CD4-positive, alpha-beta T cell treated with Interleukin-4 for 4 hours (primary cell): ENCODE data around the gene LSM3.

Source experiments
- DNase-seq: peaks from one replicate; pipeline ENCODE4 v3.0.0-alpha.2; 2020

LSM3 gene

GRCh38 chr3:14143271-14144225 is 35.1 kb upstream of the LSM3 start:
- peak; percentile 32 for DNase-seq

GRCh38 chr3:14144423-14145075 is 34.1 kb upstream of the LSM3 start:
- peak; percentile 99 for DNase-seq

DNA sequence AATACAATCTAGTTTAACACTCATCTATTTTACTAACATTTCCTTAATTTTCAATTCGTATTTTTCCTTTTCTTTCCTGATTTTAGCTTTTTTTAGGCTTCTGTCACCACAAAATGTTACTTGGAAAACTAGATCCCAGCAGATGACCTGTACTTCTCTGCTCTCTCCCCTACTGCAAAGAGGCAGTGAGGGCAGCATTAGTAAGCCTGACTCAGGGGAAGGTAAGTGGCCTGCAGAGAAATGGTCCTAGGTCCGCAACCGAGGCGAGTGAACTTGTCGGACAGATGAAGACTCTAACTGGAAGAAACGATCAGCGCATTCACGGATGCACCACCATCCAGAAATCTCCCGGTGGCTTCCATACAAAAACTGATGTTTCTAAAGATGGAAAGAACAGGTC is 33.4 kb upstream of the LSM3 start:
- no peak for DNase-seq

DNA sequence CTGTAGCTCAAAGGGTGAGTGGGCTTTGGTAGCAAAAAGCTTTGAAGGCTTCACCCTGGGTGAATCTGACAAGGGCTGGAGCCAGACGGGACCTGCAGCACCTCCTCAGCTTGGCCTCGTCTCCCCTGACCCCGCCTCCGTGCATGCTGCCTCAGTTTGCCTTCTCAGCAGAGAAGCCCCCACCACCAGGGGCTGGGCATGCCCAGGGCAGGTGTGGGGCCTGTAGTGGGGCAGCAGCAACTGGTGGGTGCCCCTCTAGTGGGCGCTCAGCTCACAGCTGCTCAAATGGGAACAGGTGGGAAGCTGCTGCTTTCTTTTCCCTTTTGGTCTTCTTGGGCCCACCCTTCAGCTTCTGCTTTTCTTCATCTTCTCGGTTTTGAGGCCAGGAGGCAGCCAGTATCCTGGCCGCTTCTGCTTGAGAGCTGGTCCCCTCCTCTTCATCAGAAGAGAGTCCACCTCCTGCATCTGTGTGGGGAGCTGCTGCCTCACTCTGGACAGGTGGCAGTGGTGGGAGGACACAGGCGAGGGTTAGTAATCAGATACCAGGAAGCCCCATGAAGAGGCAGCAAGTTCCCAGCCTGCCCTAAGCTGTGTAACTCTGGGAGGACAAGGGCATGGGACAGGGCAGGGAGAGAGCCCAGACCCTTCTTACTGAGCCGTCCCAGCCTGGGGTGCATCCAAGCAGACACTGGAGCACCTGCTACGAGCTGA is 32.8 kb upstream of the LSM3 start:
- DNase-seq = no peak

GRCh38 chr3:14146381-14147065 is 32.1 kb upstream of the LSM3 start:
- no peak for DNase-seq

- DNase-seq = no peak
Observed at GRCh38 chr3:14147066-14147435, 31.6 kb upstream of the LSM3 start.

DNA sequence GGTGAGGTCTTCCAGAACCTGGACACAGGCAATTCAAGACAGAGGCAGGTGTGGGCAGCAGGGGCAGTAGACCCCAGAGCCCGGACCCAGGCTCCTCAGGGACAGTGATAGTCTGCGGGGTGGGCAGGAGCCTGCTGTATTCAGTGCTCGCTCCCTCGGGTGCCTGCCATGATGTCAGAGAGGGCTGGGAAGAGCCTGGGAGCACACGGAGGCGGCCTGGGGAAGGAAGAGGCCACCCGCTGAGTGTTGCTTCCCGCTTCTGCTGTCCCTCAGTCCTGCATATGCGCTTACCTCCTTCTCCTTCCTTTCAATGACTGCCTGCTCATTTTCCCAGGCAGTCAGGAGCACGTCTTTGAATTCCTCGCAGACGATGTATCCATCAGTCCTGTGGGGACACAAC is 31.0 kb upstream of the LSM3 start:
- no peak for DNase-seq

DNA sequence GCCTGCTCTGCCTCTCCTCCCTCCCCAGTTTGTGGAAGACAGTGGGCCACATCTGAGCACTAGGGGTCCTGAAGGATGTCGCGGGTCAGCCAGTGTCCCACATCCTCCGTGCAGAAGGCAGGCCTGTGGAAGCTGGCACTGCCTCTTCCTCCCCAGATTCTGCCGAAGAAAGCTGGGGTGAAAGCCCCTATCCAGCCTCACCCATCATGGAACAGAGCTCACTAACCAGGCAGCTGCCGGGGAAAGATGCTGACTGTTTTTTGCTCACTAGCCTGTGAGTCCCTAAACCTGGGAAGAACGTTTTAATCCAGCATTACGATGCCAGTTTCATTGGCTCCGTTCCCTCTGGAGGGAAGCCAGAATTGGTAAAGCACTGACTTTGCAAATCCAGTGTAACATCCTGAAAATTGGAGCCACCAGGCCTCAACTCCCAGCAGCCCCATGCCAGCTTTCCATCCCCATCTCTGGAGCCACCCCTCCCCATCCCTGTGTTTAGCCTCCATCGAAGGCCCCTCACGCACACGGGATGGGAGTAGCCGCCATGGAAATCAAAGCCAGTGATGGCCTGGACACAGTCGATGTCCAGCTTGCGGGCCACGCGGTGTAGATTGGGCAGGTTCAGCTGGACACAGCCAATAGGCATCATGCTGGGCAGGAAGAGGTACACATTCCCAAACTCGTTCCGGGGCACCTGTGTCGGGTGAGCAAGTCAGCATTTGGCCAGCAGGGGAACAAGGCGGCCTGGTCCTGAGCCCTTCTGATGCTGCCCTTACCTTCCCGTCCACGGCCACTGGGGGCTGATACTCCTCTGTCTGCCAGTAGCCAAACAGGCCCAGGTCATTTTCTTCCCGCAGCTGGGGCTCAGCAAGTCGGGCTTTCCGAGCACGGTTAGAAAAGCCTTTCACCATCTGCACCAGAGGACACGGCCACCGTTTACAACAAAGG is 30.3 kb upstream of the LSM3 start:
- no peak for DNase-seq

- DNase-seq = no peak
Observed at GRCh38 chr3:14150078-14150477, 28.5 kb upstream of the LSM3 start.

DNA sequence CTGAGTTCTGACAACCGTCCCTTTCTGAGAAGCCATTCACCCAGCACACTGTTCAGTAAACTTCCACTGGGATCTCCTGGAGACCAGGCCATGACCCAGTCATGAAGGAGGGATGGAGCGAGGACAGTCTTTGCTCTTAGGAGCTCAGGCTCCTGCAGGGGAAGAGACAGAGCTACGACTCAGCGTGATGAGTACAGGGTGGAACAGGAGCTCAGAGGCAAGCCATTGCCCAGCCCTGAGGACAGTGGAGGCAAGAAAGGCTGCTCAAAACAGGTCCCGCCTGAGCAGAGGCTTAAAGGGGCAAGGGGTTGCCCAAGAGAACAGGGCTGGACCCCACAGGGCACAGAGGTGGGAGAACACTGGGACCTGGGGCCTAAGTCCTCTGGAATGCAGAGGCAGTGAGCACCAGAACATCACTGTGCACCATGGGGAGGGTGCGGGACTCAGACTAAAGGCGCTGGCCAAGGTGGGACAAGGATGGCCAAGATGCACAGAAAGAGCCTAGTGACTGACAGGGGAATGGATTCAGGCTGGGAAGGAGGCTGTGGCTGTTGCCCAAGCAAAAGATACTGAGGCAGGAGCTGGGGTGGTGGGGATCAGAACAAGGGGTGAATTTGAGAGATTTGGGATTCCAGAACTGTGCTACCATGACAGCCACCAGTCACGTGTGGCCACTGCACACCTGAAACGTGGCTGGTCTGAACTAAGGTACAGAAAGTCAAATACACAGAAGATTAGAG is 28.0 kb upstream of the LSM3 start:
- DNase-seq = no peak

- DNase-seq = no peak
Observed at GRCh38 chr3:14151471-14152083, 27.0 kb upstream of the LSM3 start.

DNA sequence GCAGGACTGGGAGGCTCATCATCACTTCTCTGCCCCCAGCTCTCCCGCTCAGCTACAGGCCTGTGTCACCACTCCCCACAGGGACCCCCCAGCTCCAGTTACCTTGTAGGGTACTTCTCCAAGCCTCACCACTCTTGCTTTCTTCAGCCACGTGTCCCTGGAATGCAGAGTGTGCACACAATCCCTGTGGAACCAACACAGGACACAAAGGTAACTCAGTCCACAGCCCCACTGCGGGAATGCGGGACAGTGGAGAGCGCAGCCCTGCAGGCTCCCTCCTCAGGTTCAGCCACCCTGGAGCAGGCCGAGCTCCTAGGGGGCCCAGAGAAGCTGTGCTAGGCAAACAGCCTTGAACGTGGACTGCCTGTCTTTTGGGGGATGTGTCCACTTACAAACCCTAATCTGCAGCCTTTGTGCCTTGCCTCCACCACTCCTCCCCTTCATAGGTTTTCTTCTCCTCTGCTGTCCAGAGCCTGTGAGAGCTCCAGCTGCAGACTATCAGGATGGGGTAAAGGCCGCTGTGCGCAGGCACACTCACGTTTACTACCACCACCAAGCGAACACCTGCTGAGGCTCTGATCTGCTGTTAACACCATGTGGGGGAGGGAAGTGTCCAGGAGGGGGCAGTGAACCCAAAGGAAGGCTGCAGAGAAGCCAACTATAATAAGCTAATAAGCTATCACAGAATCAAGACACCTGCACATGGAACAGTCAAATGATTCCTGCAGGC is 26.2 kb upstream of the LSM3 start:
- peak; percentile 23 for DNase-seq

DNA sequence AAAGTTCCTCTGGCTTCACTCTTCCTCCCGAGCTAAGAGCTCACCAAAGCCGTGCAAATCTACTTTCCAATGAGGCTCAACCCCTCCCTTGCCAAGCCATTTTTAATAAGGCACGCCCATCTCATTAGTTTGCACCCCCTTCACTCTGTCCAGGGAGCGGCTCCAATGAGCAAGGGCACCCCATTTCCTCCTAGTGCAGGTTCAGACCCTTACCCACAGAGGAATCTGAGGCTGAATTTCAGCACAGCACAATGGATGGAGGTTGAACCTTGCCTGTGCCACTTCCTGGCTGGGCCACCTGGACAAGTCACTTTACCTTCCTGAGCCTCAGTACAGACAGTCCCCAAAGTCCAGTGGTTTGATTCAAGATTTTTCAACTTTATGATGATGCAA is 25.7 kb upstream of the LSM3 start:
- DNase-seq = no peak

DNA sequence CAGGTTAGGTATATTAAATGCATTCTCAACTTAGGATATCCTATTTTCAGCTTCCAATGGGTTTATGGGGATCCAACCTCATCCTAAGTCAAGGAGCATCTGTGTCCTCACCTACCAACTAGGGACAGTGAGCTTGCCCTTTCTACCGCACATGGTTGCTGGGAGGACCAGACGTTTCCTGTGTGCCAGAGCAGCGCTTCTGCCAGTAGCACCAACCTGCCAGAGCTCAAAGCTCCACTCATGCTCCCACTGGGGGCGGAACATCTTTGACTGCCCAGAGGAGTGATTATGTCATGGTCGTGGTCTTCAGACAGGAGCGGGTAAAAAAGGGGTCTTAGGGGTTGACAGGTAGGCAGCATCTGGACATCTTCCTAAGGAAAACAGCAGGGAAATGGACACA is 25.0 kb upstream of the LSM3 start:
- DNase-seq = no peak

DNA sequence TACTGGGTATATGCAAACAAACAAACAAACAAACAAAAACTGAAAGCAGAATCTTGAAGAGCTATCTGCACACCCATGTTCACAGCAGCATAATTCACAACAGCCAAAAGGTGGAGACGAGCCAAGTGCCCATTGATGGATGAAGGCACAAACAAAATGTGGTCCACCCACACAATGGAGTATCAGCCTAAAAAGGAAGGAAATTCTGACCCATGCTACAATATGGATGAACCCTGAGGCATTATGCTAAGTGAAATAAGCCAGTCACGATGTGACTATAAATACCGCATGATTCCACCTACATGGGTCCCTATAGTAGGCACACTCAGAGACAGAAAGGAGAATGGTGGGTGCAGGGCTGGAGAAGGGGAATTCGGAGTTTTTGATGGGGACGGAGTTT is 24.3 kb upstream of the LSM3 start:
- DNase-seq = no peak

- DNase-seq = no peak
Observed at GRCh38 chr3:14154895-14155440, 23.6 kb upstream of the LSM3 start.

DNA sequence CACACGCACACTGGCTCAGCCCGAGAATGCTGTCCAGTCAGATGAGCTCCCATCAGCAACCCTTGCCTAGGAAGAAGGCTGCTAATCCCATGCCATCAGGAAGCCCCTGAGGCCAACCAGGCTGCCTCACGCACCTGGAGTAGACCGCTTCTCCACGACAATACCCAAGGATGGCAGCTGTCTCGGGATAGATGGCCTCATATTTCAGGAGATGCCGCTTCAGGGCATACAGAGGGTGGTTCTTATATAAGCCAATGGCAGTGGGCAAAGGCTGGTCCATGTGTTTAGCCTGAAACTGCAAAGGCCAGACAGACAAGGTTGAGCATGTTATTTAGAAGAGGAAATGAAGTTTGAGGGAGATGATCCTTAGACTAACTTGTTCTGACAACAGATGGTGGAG is 22.4 kb upstream of the LSM3 start:
- DNase-seq = no peak

DNA sequence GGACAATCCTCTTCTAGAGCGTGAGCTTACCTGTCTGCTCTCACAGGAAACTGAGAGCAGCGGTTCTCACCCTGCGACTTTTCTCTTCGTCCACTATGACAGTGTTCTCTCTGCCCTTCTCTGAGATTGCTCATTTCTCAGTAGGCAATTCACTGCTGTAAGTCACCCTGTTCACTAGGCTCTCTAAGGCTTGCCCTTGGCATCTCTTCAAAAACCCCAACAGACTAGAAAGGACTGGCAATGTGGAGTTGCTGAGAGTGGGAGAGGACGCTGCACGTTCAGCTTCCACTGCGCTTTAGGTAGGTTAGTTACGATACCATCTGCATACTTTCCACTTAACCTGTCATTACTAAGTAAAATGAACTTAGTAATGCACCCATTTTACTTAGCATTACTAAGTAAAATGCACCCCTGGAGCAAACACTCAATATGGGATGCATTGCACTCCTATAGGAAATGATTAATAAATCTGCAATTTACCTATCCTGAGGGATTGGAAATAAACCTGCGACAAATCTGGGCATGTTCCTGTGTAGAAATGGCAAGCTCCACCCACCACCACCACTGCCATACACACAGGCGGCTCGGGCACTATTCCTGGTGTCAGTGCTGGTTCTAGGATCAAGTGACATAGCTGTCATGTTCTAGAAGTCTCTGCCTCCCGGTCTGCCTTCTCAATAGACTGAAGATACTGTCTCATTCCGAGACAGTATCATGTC is 21.6 kb upstream of the LSM3 start:
- no peak for DNase-seq

DNA sequence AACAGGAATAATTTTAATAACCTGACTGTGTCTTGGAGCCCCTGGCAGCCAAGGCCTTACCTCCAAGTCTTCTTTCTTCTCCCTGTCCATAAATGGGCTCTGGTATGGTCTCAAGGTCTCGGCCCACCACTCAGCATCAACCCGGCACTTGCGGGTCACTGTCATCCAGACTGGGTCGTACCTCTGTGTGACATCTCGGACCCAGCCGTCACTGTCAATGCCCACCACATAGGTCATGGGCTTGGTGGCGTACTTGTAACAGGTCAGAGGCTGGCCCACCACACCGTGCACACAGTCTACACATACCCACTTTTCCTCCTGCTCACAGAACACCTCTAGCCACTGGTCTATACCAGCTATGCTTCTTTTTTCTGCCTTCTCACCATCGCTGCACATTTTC is 20.7 kb upstream of the LSM3 start:
- DNase-seq = no peak
